HEK293 (cell line): Measurements from ENCODE around the gene HOXB13.

Source experiments
- CTCF ChIA-PET: fragments of 350-600 bp; formaldehyde crosslinking; extraction: SDS; loops from one replicate; lab custom pipeline; 2021; ENCODE audit warnings: antibody characterized with exemption; lab: Yijun Ruan, JAX
- POLR2A ChIA-PET: fragments of 300-600 bp; formaldehyde crosslinking; extraction: SDS; loops from one replicate; lab custom pipeline; 2020; ENCODE audit warnings: antibody characterized with exemption, inconsistent platforms; lab: Yijun Ruan, JAX
- H3K27ac ChIP-seq: fragments of 200-500 bp; sonication (Bioruptor generic); 2 replicates; pipeline ENCODE4 v1.5.1; 2014; ENCODE audit warnings: low read depth, low read length, control low read depth, inconsistent platforms; ENCODE audit errors: extremely low read depth
- H3K36me3 ChIP-seq, 2 experiments: fragments of 200-500 bp in 1 of 2; sonication (Bioruptor generic) in 1 of 2; 1 replicate in 1 of 2; 2 replicates in 1 of 2; pipeline ENCODE4 v1.5.1; 2014 to 2017; ENCODE audit warnings: inconsistent platforms in 2 of 2, low read length in 2 of 2; ENCODE audit not compliant: control insufficient read depth in 2 of 2, insufficient read depth in 1 of 2
- H3K4me1 ChIP-seq: fragments of 200-500 bp; sonication (Bioruptor generic); 2 replicates; pipeline ENCODE4 v1.5.1; 2014; ENCODE audit warnings: mild to moderate bottlenecking, low read length, inconsistent platforms; ENCODE audit not compliant: control insufficient read depth, insufficient read depth
- H3K4me3 ChIP-seq: 2 replicates; pipeline ENCODE4 v1.5.1; 2011; ENCODE audit warnings: low read depth, mild to moderate bottlenecking, control low read depth, low read length, moderate library complexity
- H3K9me3 ChIP-seq: fragments of 200-500 bp; sonication (Bioruptor generic); 2 replicates; pipeline ENCODE4 v1.5.1; 2014; ENCODE audit warnings: low read depth, low read length, inconsistent platforms; ENCODE audit not compliant: control insufficient read depth, insufficient read depth
- GLIS1 ChIP-seq: fragments of 450-650 bp; formaldehyde crosslinking; IDR thresholded peaks from 2 replicates; pipeline ENCODE4 v1.5.1; 2016; ENCODE audit warnings: missing biosample characterization, missing genetic modification characterization
- HIC1 ChIP-seq: fragments of 450-650 bp; formaldehyde crosslinking; IDR thresholded peaks from 2 replicates; pipeline ENCODE4 v1.5.1; 2016; ENCODE audit warnings: missing biosample characterization, missing genetic modification characterization
- IKZF3 ChIP-seq: fragments of 450-650 bp; IDR thresholded peaks from 2 replicates; pipeline ENCODE4 v1.5.0; 2018; ENCODE audit warnings: missing biosample characterization, mild to moderate bottlenecking, missing genetic modification characterization, moderate library complexity
- KLF10 ChIP-seq: fragments of 450-650 bp; IDR thresholded peaks from 2 replicates; pipeline ENCODE4 v1.5.1; 2018; ENCODE audit warnings: missing biosample characterization, mild to moderate bottlenecking, missing genetic modification characterization
- PRDM1 ChIP-seq: fragments of 450-650 bp; formaldehyde crosslinking; IDR thresholded peaks from 2 replicates; pipeline ENCODE4; 2016; ENCODE audit warnings: missing biosample characterization, missing genetic modification characterization
- REPIN1 ChIP-seq: fragments of 450-650 bp; formaldehyde crosslinking; IDR thresholded peaks from 2 replicates; pipeline ENCODE4 v1.5.1; 2017; ENCODE audit warnings: missing biosample characterization, missing genetic modification characterization, low read depth
- SCRT1 ChIP-seq: fragments of 450-650 bp; formaldehyde crosslinking; IDR thresholded peaks from 2 replicates; pipeline ENCODE4 v1.5.1; 2016; ENCODE audit warnings: missing biosample characterization, missing genetic modification characterization, borderline replicate concordance
- SETDB1 ChIP-seq: IDR thresholded peaks from one replicate; pipeline ENCODE4 v1.6.1; 2017; ENCODE audit warnings: mild to moderate bottlenecking, low read length, moderate library complexity, mixed read lengths; ENCODE audit not compliant: insufficient read length
- ZNF10 ChIP-seq: fragments of 450-650 bp; formaldehyde crosslinking; IDR thresholded peaks from 2 replicates; pipeline ENCODE4 v1.5.1; 2017; ENCODE audit warnings: missing biosample characterization, missing genetic modification characterization
- ZNF19 ChIP-seq: fragments of 450-650 bp; formaldehyde crosslinking; IDR thresholded peaks from 2 replicates; pipeline ENCODE4; 2016; ENCODE audit warnings: missing biosample characterization, missing genetic modification characterization, low read depth
- ZNF366 ChIP-seq: fragments of 450-650 bp; formaldehyde crosslinking; conservative IDR thresholded peaks from 2 replicates; pipeline ENCODE4 v1.5.1; 2016; ENCODE audit warnings: missing biosample characterization, missing genetic modification characterization
- ZNF416 ChIP-seq: fragments of 450-650 bp; formaldehyde crosslinking; IDR thresholded peaks from 2 replicates; pipeline ENCODE4 v1.5.1; 2016; ENCODE audit warnings: missing biosample characterization, missing genetic modification characterization
- ZNF426 ChIP-seq: fragments of 450-650 bp; formaldehyde crosslinking; IDR thresholded peaks from 2 replicates; pipeline ENCODE4 v1.5.1; 2017; ENCODE audit warnings: missing biosample characterization, missing genetic modification characterization, mild to moderate bottlenecking, inconsistent platforms, moderate library complexity
- ZNF473 ChIP-seq: fragments of 450-650 bp; formaldehyde crosslinking; IDR thresholded peaks from 2 replicates; pipeline ENCODE4 v1.5.1; 2017; ENCODE audit warnings: missing biosample characterization, missing genetic modification characterization
- ZNF529 ChIP-seq: fragments of 450-650 bp; formaldehyde crosslinking; IDR thresholded peaks from 2 replicates; pipeline ENCODE4 v1.5.1; 2017; ENCODE audit warnings: missing genetic modification characterization, missing biosample characterization; ENCODE audit not compliant: insufficient replicate concordance
- ZNF621 ChIP-seq: fragments of 450-650 bp; formaldehyde crosslinking; IDR thresholded peaks from 2 replicates; pipeline ENCODE4 v1.5.1; 2017; ENCODE audit warnings: missing biosample characterization, missing genetic modification characterization
- ZNF623 ChIP-seq: fragments of 450-650 bp; formaldehyde crosslinking; IDR thresholded peaks from 2 replicates; pipeline ENCODE4 v1.5.1; 2016; ENCODE audit warnings: missing biosample characterization, missing genetic modification characterization
- ZNF629 ChIP-seq: fragments of 450-650 bp; formaldehyde crosslinking; IDR thresholded peaks from 2 replicates; pipeline ENCODE4 v1.5.1; 2017; ENCODE audit warnings: missing biosample characterization, missing genetic modification characterization
- ZNF747 ChIP-seq: fragments of 450-650 bp; formaldehyde crosslinking; IDR thresholded peaks from 2 replicates; pipeline ENCODE4 v1.5.1; 2016; ENCODE audit warnings: missing biosample characterization, missing genetic modification characterization
- TF ChIP-seq, protein P1 (sequence below): fragments of 450-650 bp; formaldehyde crosslinking; IDR thresholded peaks from 2 replicates; pipeline ENCODE4 v1.5.1; 2016; ENCODE audit warnings: missing biosample characterization, missing genetic modification characterization, low read depth
- TF ChIP-seq, protein P2 (sequence below): fragments of 450-650 bp; formaldehyde crosslinking; IDR thresholded peaks from 2 replicates; pipeline ENCODE4 v1.5.1; 2016; ENCODE audit warnings: missing biosample characterization, missing genetic modification characterization
- TF ChIP-seq, protein P3 (sequence below): fragments of 450-650 bp; formaldehyde crosslinking; optimal IDR thresholded peaks from 2 replicates; pipeline ENCODE3; 2016; ENCODE audit warnings: missing biosample characterization, mild to moderate bottlenecking, missing genetic modification characterization

The HOXB13 gene

DNA sequence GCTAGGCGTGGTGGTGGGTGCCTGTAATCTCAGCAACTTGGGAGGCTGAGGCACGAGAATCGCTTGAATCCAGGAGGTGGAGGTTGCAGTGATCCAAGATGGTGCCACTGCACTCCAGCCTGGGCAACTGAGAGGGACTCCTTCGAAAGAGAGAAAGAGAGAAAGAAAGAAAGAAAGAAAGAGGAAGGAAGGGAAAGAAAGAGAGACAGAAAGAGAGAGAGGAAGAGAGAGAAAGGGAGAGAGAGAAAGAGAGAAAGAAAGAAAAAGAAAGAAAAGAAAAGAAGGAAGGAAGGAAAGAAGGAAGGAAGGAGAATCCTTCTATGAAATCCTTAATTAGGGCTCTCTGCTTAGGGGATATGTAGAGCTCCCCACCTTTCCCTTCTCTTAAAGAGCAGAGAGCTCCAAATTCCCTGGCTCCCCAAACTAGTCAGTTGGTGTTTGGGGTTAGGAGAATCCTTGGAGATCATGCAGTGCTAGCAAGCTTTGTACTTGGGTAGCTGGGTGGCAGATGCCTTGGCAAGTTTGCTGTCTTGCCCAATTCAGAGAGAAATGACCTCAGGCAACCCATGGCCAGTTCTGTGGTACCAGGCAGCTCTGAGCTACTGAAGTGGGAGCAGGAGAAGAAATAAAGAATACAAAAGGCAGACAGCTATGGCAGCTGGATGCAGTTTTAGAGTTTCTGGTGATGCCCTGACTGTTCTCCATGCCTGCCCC, 8.9 kb upstream of the HOXB13 start:
- H3K9me3 ChIP-seq: no peaks in the 10 kb centered on the region
- no peak for TF ChIP-seq SETDB1
- TF ChIP-seq ZNF366: peak; percentile 87
- TF ChIP-seq ZNF621 (tag by site-specific recombination): no peak
- no peak for TF ChIP-seq ZNF473 (tag by site-specific recombination)
- TF ChIP-seq ZNF529 (tag by site-specific recombination): no peak
- no peak for TF ChIP-seq ZNF623 (tag by site-specific recombination)
- peak; percentile 67; the same call in 1 of the 2 replicates for TF ChIP-seq PRDM1 (tag by site-specific recombination)
- TF ChIP-seq ZNF629 (tag by site-specific recombination): no peak
- TF ChIP-seq HIC1 (tag by site-specific recombination): no peak
- POLR2A ChIA-PET: no interaction called here
- H3K27ac ChIP-seq: no peak overlapping the region
- H3K36me3 ChIP-seq: no peaks in the 10 kb centered on the region
- no peaks in the 10 kb centered on the region for H3K4me1 ChIP-seq
- CTCF ChIA-PET: interaction anchor here (0.6 to 1.3 kb wide), 9 partner anchors 9 to 539 kb away, joined by 3 to 5 read pairs (median 3); partner anchors contain the start of gene HOXB13
- no peak overlapping the region for H3K4me3 ChIP-seq

DNA sequence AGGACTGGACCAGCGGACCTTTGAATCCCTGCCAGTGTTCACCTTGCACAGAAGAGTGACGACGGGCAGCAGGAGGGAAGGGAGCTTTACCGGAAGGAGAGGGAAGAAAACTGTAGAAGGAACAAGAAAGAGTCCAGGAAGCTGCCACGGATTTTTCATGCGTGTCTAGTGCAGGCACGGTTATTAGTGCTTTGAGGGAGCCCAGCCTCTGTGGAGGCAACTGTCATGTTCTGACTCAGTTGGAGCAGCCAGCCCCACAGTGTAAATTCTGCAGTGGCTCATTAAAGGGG, 6.5 kb upstream of the HOXB13 start:
- ChIA-PET CTCF (interaction anchor here (0.6 to 3.5 kb wide), 4 partner anchors 11 to 68 kb away, joined by 4 to 20 read pairs (median 8); partner anchors contain the start of gene PRAC2), POLR2A (no interaction called here)
- Histone ChIP-seq H3K4me3 (no peak overlapping the region), H3K36me3 (no peaks in the 10 kb centered on the region)
- TF ChIP-seq ZNF426 (tag by site-specific recombination) (no peak), KLF10 (no peak)
- TF ChIP-seq, protein P1, sequence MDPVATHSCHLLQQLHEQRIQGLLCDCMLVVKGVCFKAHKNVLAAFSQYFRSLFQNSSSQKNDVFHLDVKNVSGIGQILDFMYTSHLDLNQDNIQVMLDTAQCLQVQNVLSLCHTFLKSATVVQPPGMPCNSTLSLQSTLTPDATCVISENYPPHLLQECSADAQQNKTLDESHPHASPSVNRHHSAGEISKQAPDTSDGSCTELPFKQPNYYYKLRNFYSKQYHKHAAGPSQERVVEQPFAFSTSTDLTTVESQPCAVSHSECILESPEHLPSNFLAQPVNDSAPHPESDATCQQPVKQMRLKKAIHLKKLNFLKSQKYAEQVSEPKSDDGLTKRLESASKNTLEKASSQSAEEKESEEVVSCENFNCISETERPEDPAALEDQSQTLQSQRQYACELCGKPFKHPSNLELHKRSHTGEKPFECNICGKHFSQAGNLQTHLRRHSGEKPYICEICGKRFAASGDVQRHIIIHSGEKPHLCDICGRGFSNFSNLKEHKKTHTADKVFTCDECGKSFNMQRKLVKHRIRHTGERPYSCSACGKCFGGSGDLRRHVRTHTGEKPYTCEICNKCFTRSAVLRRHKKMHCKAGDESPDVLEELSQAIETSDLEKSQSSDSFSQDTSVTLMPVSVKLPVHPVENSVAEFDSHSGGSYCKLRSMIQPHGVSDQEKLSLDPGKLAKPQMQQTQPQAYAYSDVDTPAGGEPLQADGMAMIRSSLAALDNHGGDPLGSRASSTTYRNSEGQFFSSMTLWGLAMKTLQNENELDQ (tag by site-specific recombination): no peak
- TF ChIP-seq, all 188 proteins: peak for 0
- Histone ChIP-seq H3K27ac (no peak overlapping the region), H3K9me3 (no peaks in the 10 kb centered on the region), H3K4me1 (no peaks in the 10 kb centered on the region)

DNA sequence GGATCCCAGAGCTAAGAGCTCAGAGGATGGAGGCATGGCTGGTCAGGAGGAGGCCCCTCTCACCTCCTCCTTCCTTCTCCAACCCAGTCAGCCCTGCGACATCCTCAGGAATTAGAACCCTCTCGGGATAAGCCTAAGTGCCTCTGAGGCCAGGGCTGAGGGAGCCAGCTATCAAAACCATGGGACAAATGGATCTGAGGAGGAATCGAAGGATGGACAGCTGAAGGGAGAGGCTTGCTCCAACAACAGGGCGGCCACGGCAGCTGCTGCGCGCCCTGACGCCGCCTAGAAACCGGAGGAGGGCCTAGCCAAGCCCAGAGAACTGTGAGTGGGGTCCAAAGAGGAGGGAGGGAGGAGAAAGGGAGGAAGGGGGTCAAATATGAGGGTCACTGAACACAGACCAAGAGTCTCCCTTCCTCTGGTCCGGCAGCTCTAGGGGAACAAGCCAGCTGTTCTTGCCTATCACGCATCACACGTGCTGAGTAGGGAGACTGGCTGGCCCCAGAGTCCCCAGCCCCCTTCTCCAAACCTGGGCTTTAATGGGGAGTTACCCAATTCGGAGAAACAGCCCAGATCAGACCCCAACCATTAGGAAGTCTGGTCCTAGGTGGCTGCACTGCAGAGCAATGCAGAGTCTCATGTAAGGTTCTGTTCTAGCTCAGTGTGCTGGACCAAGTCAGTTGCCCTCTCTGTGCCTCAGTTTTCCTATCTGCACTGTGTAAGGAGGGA, 5.9 kb upstream of the HOXB13 start:
- TF ChIP-seq IKZF3 (tag by site-specific recombination) (no peak), ZNF19 (tag by site-specific recombination) (no peak), GLIS1 (tag by site-specific recombination) (no peak), ZNF416 (tag by site-specific recombination) (no peak), PRDM1 (tag by site-specific recombination) (no peak), SCRT1 (tag by site-specific recombination) (no peak), ZNF10 (tag by site-specific recombination) (no peak), ZNF747 (tag by site-specific recombination) (no peak), REPIN1 (tag by site-specific recombination) (no peak)
- TF ChIP-seq, protein P2, sequence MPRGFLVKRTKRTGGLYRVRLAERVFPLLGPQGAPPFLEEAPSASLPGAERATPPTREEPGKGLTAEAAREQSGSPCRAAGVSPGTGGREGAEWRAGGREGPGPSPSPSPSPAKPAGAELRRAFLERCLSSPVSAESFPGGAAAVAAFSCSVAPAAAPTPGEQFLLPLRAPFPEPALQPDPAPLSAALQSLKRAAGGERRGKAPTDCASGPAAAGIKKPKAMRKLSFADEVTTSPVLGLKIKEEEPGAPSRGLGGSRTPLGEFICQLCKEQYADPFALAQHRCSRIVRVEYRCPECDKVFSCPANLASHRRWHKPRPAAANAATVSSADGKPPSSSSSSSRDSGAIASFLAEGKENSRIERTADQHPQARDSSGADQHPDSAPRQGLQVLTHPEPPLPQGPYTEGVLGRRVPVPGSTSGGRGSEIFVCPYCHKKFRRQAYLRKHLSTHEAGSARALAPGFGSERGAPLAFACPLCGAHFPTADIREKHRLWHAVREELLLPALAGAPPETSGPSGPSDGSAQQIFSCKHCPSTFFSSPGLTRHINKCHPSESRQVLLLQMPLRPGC (tag by site-specific recombination): no peak
- TF ChIP-seq, protein P3, sequence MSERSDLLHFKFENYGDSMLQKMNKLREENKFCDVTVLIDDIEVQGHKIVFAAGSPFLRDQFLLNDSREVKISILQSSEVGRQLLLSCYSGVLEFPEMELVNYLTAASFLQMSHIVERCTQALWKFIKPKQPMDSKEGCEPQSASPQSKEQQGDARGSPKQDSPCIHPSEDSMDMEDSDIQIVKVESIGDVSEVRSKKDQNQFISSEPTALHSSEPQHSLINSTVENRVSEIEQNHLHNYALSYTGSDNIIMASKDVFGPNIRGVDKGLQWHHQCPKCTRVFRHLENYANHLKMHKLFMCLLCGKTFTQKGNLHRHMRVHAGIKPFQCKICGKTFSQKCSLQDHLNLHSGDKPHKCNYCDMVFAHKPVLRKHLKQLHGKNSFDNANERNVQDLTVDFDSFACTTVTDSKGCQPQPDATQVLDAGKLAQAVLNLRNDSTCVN (tag by site-specific recombination): no peak
- Histone ChIP-seq H3K4me3 (no peak overlapping the region), H3K36me3 (no peaks in the 10 kb centered on the region), H3K4me1 (peaks cover 4% of the 10 kb centered on the region), H3K27ac (no peak overlapping the region), H3K9me3 (no peaks in the 10 kb centered on the region)
- POLR2A ChIA-PET: interaction anchor here (0.6 to 0.9 kb wide), 3 partner anchors 10 to 494 kb away, joined by 3 to 5 read pairs (median 4); no protein-coding TSS in a partner anchor
- CTCF ChIA-PET: interaction anchor here (0.6 to 3.5 kb wide), 6 partner anchors 10 to 144 kb away, joined by 4 to 20 read pairs (median 4); partner anchors contain the start of gene PRAC2
